NOMO-1 treated with dmso at 0.1 percent for 144 hours (cell line): ENCODE results near the gene LUC7L2.
"Not testable (repeated sequence)": the region's sequence is repeated elsewhere in the genome, so short reads cannot be mapped to it uniquely, and the experiment has no call there.

Experiments used
- DNase-seq: peaks from one replicate; lab custom pipeline; 2025; ENCODE audit not compliant: unreplicated experiment; lab: John Stamatoyannopoulos, UW

The LUC7L2 gene

GRCh38 chr7:139359366-139360209 lies at the start of gene LUC7L2:
TSS of gene LUC7L2 (plus strand) at chr7:139359894. CDS start at chr7:139360262, 368 bp downstream.
- peak; percentile 86 for DNase-seq

DNA sequence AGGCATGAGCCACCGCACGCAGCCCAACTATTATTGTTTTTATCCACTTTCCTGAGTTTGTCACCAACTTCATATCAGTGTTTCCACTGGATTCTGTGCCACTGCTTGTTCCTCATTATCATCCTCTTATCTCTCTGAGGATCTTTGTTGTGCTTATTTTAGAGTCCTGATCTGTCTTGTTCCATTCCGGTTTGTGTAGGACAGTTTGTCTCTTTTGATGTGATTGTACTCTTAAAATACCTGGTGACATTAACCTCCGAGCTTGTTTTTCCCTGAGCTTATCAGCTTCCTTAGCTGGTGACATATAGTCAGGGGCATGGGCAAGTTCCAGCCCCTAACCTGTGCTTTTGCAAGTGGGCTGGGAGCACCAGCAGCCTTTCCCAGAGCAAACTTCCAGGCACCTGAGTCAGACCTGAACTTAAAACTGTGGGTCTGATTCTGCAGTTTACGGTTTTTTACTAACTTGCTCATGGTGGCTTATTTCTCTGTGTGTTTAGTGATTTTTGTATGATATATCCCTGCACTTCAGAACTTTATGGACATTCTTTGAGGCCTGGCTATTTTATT lies 41.7 kb upstream of the LUC7L2 start:
- no peak for DNase-seq

GRCh38 chr7:139321071-139321745 lies 38.5 kb upstream of the LUC7L2 start:
- no peak for DNase-seq

GRCh38 chr7:139324709-139325108 lies 35.0 kb upstream of the LUC7L2 start:
- not testable (repeated sequence) for DNase-seq

GRCh38 chr7:139328375-139328774 lies 31.3 kb upstream of the LUC7L2 start:
- DNase-seq = no peak

DNA sequence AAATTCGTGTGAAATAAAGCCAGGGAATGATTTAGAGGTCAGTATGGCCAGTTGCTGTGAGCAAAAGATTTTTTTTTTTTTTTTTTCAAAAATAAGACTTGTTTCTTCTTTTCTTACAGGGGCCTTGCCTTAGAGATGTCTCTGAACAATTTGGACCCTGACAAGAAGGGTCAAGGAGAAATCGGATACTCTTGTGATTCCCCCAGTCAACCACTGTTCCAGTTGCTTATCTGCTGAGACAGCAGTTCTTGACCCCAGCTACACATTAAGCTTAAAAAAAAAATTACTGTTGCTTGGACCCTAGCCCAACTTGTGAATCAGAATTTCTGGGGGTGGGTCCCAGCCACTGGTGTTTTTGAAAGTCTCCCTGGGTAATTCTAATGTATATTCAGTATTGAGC lies 30.6 kb upstream of the LUC7L2 start:
- no peak for DNase-seq

- no peak for DNase-seq
These were observed 29.2 kb upstream of the LUC7L2 start for GRCh38 chr7:139330333-139331030.

DNA sequence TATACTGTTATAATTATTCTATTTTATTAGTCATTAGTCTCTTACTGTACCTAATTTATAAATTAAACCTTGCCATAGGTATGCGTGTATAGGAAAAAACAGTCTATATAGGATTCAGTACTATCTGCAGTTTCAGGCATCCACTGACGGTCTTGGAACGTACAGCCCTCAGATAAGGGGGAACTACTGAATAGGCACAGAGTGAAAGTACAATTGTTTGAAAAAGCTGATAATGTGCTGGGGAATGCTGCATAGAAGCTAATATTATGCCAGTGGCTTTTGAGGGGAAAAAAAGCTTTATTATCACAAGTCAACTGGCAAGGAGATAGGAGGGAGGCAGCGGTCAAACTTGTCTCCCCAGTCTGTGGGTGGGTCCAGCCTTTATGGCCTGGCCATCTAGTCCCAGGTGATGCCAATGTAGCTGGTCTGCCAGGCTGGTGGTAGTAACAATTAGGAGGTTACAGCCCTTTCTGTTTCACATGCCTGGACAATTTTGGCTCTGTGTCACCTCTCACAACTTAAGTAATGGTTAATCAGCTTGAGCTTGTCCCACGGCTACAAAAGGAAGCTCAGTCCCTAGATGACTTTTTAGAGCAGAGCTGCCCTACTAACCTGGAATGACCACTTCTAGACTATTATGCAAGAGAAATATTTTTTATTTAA lies 26.9 kb upstream of the LUC7L2 start:
- no peak for DNase-seq

- DNase-seq = not testable (repeated sequence)
These were observed 26.3 kb upstream of the LUC7L2 start for GRCh38 chr7:139333443-139333842.

DNA sequence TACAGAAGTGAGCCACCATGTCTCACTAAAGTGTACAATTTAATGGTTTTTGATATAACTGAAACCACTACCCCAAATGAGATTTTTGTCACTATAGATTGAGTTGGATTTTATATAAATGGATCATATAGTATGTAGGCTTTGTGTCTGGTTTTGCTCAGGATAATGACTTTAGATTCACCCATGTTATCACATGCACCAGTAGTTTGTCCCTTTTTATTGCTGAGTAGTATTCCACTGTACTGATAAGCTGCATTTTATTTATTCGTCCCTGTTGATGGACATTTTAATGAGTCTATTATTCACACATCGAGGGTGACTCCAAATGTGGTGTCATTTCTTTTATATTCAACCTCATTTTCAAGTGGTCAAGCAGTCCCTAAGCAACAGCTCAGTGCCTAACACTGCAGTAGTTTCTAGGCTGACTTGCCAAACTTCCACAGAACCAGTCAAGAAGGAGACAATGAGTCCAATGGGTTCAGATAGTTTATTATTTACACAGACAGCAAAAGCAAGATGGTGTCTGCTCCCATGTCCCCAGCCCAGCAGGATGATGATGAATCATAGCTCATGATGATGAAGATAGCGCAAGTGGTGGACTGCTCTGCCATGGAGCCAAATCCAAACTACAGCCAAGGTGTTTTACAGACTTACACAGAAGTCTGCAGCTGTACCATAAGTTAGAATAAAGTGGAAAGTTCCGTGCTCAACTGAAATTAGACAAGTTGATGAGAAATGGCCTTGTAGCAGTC lies 25.1 kb upstream of the LUC7L2 start:
- no peak for DNase-seq

- no peak for DNase-seq
These were observed 20.7 kb upstream of the LUC7L2 start for GRCh38 chr7:139339025-139339424.

DNA sequence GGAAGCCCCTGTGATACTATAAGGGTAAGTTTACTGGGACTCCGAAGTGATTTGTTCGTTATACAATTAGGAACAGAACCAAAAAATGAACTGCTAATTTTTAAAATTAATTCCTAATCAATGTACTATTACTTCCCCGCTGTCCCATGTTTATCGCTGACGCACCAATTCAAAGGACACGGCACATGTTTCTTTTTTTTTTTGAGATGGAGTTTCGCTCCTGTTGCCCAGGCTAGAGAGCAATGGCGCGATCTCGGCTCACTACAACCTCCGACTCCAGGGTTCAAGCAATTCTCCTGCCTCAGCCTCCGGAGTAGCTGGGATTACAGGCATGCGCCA lies 20.0 kb upstream of the LUC7L2 start:
- DNase-seq = no peak

- DNase-seq = peak; percentile 85
These were observed 19.5 kb upstream of the LUC7L2 start for GRCh38 chr7:139340037-139340807.

DNA sequence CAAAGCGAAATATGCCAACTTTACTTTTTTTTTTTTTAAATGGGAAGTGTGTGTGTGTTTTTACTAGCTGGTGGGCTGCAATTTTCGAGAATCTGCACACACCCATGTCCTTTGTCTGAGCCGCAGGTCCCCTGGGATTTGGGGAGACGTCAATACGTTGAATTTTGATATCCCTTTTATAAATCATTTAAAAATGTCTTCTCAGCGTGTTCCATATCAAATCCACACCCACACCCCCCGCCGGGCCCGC lies 19.0 kb upstream of the LUC7L2 start:
- no peak for DNase-seq

- peak; percentile 52 for DNase-seq
These were observed 18.5 kb upstream of the LUC7L2 start, which contains the start of gene FMC1 for GRCh38 chr7:139341058-139341775. TSS of gene FMC1 (plus strand) at chr7:139341337. CDS start at chr7:139341385, 48 bp downstream.

GRCh38 chr7:139341776-139342226 lies 17.9 kb upstream of the LUC7L2 start:
- peak; percentile 30 for DNase-seq

GRCh38 chr7:139345042-139345441 lies 14.7 kb upstream of the LUC7L2 start:
- no peak for DNase-seq

DNA sequence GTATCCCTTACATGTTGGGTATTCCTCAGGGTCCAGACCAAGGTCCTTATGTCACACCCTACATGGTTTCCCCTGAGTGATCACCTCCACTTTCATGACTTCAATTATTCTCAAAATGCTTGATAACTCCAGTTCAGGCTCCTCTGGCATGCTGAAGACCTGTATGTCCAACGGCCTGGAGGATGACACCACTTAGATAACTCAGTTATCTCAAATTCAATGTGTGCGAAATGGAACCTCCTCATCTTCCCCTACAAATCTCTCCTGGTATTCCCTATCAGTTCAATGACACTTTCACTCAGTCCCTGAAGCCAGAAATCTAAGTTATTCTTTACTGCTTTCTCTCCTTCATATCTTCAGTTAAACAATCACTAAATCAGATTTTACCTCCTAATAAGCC lies 8.7 kb upstream of the LUC7L2 start:
- DNase-seq = no peak

GRCh38 chr7:139354729-139355128 lies 5.0 kb upstream of the LUC7L2 start:
- DNase-seq = no peak
